Endodermal cell (in vitro differentiated cells): ENCODE data around the gene PTEN. TPM values are rescaled to one million over a fixed set of nuclear protein-coding genes. Genes with fewer than 3 reads are reported as not detected.
A peak's percentile ranks its signal among the peaks of the same experiment; 100 is the strongest.
"Not testable (repeated sequence)": the region's sequence is repeated elsewhere in the genome, so short reads cannot be mapped to it uniquely, and the experiment has no call there.

Experiments used
- DNase-seq: peaks from one replicate; pipeline ENCODE4 v3.0.0-alpha.2; 2017
- H3K27ac ChIP-seq: 2 replicates; pipeline ENCODE4 v1.5.1; 2013; ENCODE audit warnings: mild to moderate bottlenecking, low read depth, low read length, moderate library complexity
- H3K27me3 ChIP-seq: 2 replicates; pipeline ENCODE4 v1.6.1; 2013; ENCODE audit warnings: mild to moderate bottlenecking, low read length, moderate library complexity; ENCODE audit not compliant: insufficient read depth, control insufficient read depth, poor library complexity, severe bottlenecking
- H3K36me3 ChIP-seq: 2 replicates; pipeline ENCODE4 v1.7.0; 2013; ENCODE audit warnings: mild to moderate bottlenecking, low read length, moderate library complexity; ENCODE audit not compliant: control insufficient read depth, insufficient read depth
- H3K4me1 ChIP-seq: one replicate; pipeline ENCODE4 v1.7.0; 2013; ENCODE audit warnings: low read length; ENCODE audit not compliant: control insufficient read depth, insufficient read depth
- H3K4me3 ChIP-seq: 2 replicates; pipeline ENCODE4 v1.5.1; 2013; ENCODE audit warnings: mild to moderate bottlenecking, low read length, moderate library complexity
- H3K9ac ChIP-seq: 2 replicates; pipeline ENCODE4 v1.6.1; 2013; ENCODE audit warnings: mild to moderate bottlenecking, low read length, moderate library complexity; ENCODE audit not compliant: poor library complexity, severe bottlenecking; ENCODE audit errors: extremely low read depth
- H3K9me3 ChIP-seq: 2 replicates; pipeline ENCODE4 v1.6.1; 2013; ENCODE audit warnings: mild to moderate bottlenecking, low read length, moderate library complexity; ENCODE audit not compliant: control insufficient read depth
- H3K27ac Mint-ChIP-seq: 2 replicates; pipeline ENCODE4 v1.8.0; 2020; ENCODE audit warnings: mixed read lengths
- H3K27me3 Mint-ChIP-seq: 2 replicates; pipeline ENCODE4 v1.8.0; 2021; ENCODE audit warnings: mild to moderate bottlenecking, mixed read lengths; ENCODE audit not compliant: insufficient read depth
- H3K36me3 Mint-ChIP-seq: 2 replicates; pipeline ENCODE4 v1.8.0; 2020; ENCODE audit warnings: low read depth, mixed read lengths
- H3K4me1 Mint-ChIP-seq: 2 replicates; pipeline ENCODE4 v1.8.0; 2020; ENCODE audit warnings: mixed read lengths
- H3K4me3 Mint-ChIP-seq: 2 replicates; pipeline ENCODE4 v1.8.0; 2020; ENCODE audit warnings: mild to moderate bottlenecking, moderate library complexity, mixed read lengths
- H3K9me3 Mint-ChIP-seq: 2 replicates; pipeline ENCODE4 v1.8.0; 2020; ENCODE audit warnings: mild to moderate bottlenecking, mixed read lengths
- CTCF ChIP-seq: fragments of 200-600 bp; sonication (generic); conservative IDR thresholded peaks from 2 replicates; pipeline ENCODE4 v1.5.0; 2021; ENCODE audit warnings: antibody characterized with exemption, mild to moderate bottlenecking
- WGBS, 2 experiments: methylation state at CpG; one replicate each; pipeline versions ENCODE4 v1.1.5 to v1.1.7; 2013; ENCODE audit warnings: missing lambda C conversion rate in 2 of 2, mixed read lengths in 1 of 2; ENCODE audit not compliant: insufficient coverage in 1 of 2, insufficient read length in 1 of 2; 5-methylcytosine and 5-hydroxymethylcytosine counted together
- total RNA-seq, 2 donors: library from RNA; stranded (reverse); fragmentation: NEBNext Ultra II Directional in 1 of 2; extraction: Animal tissue kit (Norgen Biotek cat#: 25700) in 1 of 2; gene quantifications; 2 replicates in 1 of 2; 3 replicates in 1 of 2; pipeline ENCODE4 v1.2.1, GENCODE V29; 2021

The PTEN gene
- total RNA-seq, 2 donors from 2014 or later: 41.7 to 45.0 TPM

GRCh38 chr10:87875929-87876571, 12.6 kb downstream of the PTEN start:
- DNase-seq: no peak
- Histone ChIP-seq H3K27me3 (no peaks in the 10 kb centered on the region), H3K36me3 (peaks cover 31% of the 10 kb centered on the region), H3K9me3 (peaks cover 12% of the 10 kb centered on the region), H3K4me3 (no peak overlapping the region), H3K9ac (no peak overlapping the region), H3K27ac (no peak overlapping the region), H3K4me1 (no peaks in the 10 kb centered on the region)
- Mint-ChIP-seq H3K27ac (no peak overlapping the region), H3K4me1 (peaks cover 6% of the 10 kb centered on the region), H3K4me3 (no peak overlapping the region), H3K36me3 (peaks cover 23% of the 10 kb centered on the region), H3K27me3 (no peaks in the 10 kb centered on the region), H3K9me3 (peaks cover 4% of the 10 kb centered on the region)
- TF ChIP-seq CTCF: no peak
- WGBS, 2 experiments: 97% methylated on average over 3 of the region's 4 CpGs; no CpG with 5 or more reads in 1 of the 2 experiments

GRCh38 chr10:87878664-87879459, 15.4 kb downstream of the PTEN start:
- peaks cover 48% of the 10 kb centered on the region for H3K36me3 ChIP-seq
- peaks cover 12% of the 10 kb centered on the region for H3K9me3 Mint-ChIP-seq
- H3K9ac ChIP-seq: no peak overlapping the region
- no peaks in the 10 kb centered on the region for H3K4me1 ChIP-seq
- no peak for TF ChIP-seq CTCF
- no peaks in the 10 kb centered on the region for H3K27me3 Mint-ChIP-seq
- H3K36me3 Mint-ChIP-seq: peaks cover 36% of the 10 kb centered on the region
- 92% methylated on average over 8 to 9 of the region's 9 CpGs for WGBS, 2 experiments
- H3K27me3 ChIP-seq: no peaks in the 10 kb centered on the region
- H3K27ac Mint-ChIP-seq: peak overlapping the region; percentile 11
- H3K4me3 Mint-ChIP-seq: no peak overlapping the region
- no peak overlapping the region for H3K4me3 ChIP-seq
- peaks cover 15% of the 10 kb centered on the region for H3K9me3 ChIP-seq
- no peak for DNase-seq
- H3K27ac ChIP-seq: no peak overlapping the region
- peaks cover 3% of the 10 kb centered on the region for H3K4me1 Mint-ChIP-seq

- H3K27me3 ChIP-seq: no peaks in the 10 kb centered on the region
- no peaks in the 10 kb centered on the region for H3K4me1 ChIP-seq
- peaks cover 22% of the 10 kb centered on the region for H3K9me3 ChIP-seq
- Mint-ChIP-seq H3K9me3 (peaks cover 12% of the 10 kb centered on the region), H3K27me3 (no peaks in the 10 kb centered on the region), H3K36me3 (peaks cover 36% of the 10 kb centered on the region), H3K27ac (no peak overlapping the region), H3K4me3 (no peak overlapping the region), H3K4me1 (peaks cover 3% of the 10 kb centered on the region)
- peaks cover 50% of the 10 kb centered on the region for H3K36me3 ChIP-seq
- no peak for DNase-seq
- H3K9ac ChIP-seq: no peak overlapping the region
- no peak overlapping the region for H3K4me3 ChIP-seq
- H3K27ac ChIP-seq: no peak overlapping the region
- TF ChIP-seq CTCF: no peak
These were observed 16.9 kb downstream of the PTEN start for GRCh38 chr10:87880336-87880735.

GRCh38 chr10:87881373-87882059, 18.1 kb downstream of the PTEN start:
- not testable (repeated sequence) for H3K27ac ChIP-seq, H3K4me3 Mint-ChIP-seq, H3K27me3 ChIP-seq, H3K9ac ChIP-seq, DNase-seq, H3K4me3 ChIP-seq, H3K4me1 Mint-ChIP-seq, H3K27ac Mint-ChIP-seq, H3K4me1 ChIP-seq, H3K27me3 Mint-ChIP-seq
- peaks cover 18% of the 10 kb centered on the region for H3K9me3 Mint-ChIP-seq
- H3K36me3 ChIP-seq: peaks cover 57% of the 10 kb centered on the region
- peaks cover 46% of the 10 kb centered on the region for H3K36me3 Mint-ChIP-seq
- peaks cover 33% of the 10 kb centered on the region for H3K9me3 ChIP-seq
- WGBS, 2 experiments: 91 to 99% methylated on average over 5 of the region's 5 CpGs
